OCI-LY1 (cell line): ENCODE measurements around the gene SESN1.

Source experiments
- H2AFZ ChIP-seq: fragments of 200-600 bp; sonication (generic), shearing (Covaris generic); 2 replicates; pipeline ENCODE4 v1.6.0; 2014; ENCODE audit warnings: antibody characterized with exemption, mild to moderate bottlenecking, low read length
- H3F3A ChIP-seq: fragments of 200-600 bp; sonication (generic), shearing (Covaris generic); 2 replicates; pipeline ENCODE4 v1.6.0; 2014; ENCODE audit warnings: mild to moderate bottlenecking, antibody characterized with exemption, low read length, moderate library complexity; ENCODE audit not compliant: insufficient read depth
- H3K27ac ChIP-seq: fragments of 200-600 bp; sonication (generic); 2 replicates; pipeline ENCODE4 v1.5.1; 2014; ENCODE audit warnings: low read length, mixed run types, mild to moderate bottlenecking, low read depth; ENCODE audit not compliant: poor library complexity, severe bottlenecking
- H3K27me3 ChIP-seq: fragments of 200-600 bp; sonication (generic); 2 replicates; pipeline ENCODE4 v1.6.0; 2014; ENCODE audit warnings: antibody characterized with exemption, mild to moderate bottlenecking, low read length, moderate library complexity; ENCODE audit not compliant: insufficient read depth
- H3K36me3 ChIP-seq: fragments of 200-600 bp; sonication (generic); 2 replicates; pipeline ENCODE4 v1.6.1; 2014; ENCODE audit warnings: mild to moderate bottlenecking, antibody characterized with exemption, low read length, moderate library complexity, mixed read lengths; ENCODE audit not compliant: insufficient read depth
- H3K4me1 ChIP-seq: fragments of 200-600 bp; sonication (generic); 2 replicates; pipeline ENCODE4 v1.5.1; 2014; ENCODE audit warnings: mild to moderate bottlenecking, low read length, moderate library complexity; ENCODE audit not compliant: insufficient read depth, severe bottlenecking
- H3K4me2 ChIP-seq: fragments of 200-600 bp; sonication (generic), shearing (Covaris generic); 2 replicates; pipeline ENCODE4 v1.6.1; 2014; ENCODE audit warnings: low read length
- H3K4me3 ChIP-seq: fragments of 200-600 bp; sonication (generic); 2 replicates; pipeline ENCODE4 v1.5.1; 2014; ENCODE audit warnings: low read length, low read depth, mild to moderate bottlenecking, mixed read lengths; ENCODE audit not compliant: poor library complexity, severe bottlenecking
- H3K79me2 ChIP-seq: fragments of 200-600 bp; shearing (Covaris generic); 2 replicates; pipeline ENCODE4 v1.6.1; 2016; ENCODE audit warnings: mixed run types, low read length, mixed read lengths; ENCODE audit not compliant: insufficient read depth
- H3K9ac ChIP-seq: fragments of 200-600 bp; sonication (generic), shearing (Covaris generic); 2 replicates; pipeline ENCODE4 v1.6.1; 2014; ENCODE audit warnings: mild to moderate bottlenecking, low read length, mixed read lengths
- H3K9me2 ChIP-seq: fragments of 200-600 bp; sonication (generic), shearing (Covaris generic); 2 replicates; pipeline ENCODE4 v1.6.1; 2014; ENCODE audit warnings: low read depth, mild to moderate bottlenecking, low read length, mixed read lengths
- H3K9me3 ChIP-seq: fragments of 200-600 bp; shearing (Covaris generic); 2 replicates; pipeline ENCODE4 v1.6.1; 2014; ENCODE audit warnings: low read length, mixed read lengths
- H4K20me1 ChIP-seq: fragments of 200-600 bp; sonication (generic), shearing (Covaris generic); 2 replicates; pipeline ENCODE4 v1.6.0; 2016; ENCODE audit warnings: mild to moderate bottlenecking, low read length; ENCODE audit not compliant: insufficient read depth
- EZH2 ChIP-seq: fragments of 200-600 bp; sonication (generic), shearing (Covaris generic); IDR thresholded peaks from 2 replicates; pipeline ENCODE4 v1.8.0; 2017; ENCODE audit warnings: borderline replicate concordance, mixed run types, mild to moderate bottlenecking, antibody characterized with exemption, low read length, moderate library complexity, mixed read lengths
- TF ChIP-seq, protein P1 (sequence below): fragments of 200-600 bp; sonication (generic), shearing (Covaris generic); IDR thresholded peaks from 2 replicates; pipeline ENCODE4 v1.5.1; 2017; ENCODE audit warnings: mild to moderate bottlenecking, antibody characterized with exemption, low read length, moderate library complexity, mixed read lengths

The SESN1 gene

GRCh38 chr6:109036574-109037294 lies 57.9 kb downstream of the SESN1 start:
- no peak for TF ChIP-seq EZH2
- TF ChIP-seq, protein P1, sequence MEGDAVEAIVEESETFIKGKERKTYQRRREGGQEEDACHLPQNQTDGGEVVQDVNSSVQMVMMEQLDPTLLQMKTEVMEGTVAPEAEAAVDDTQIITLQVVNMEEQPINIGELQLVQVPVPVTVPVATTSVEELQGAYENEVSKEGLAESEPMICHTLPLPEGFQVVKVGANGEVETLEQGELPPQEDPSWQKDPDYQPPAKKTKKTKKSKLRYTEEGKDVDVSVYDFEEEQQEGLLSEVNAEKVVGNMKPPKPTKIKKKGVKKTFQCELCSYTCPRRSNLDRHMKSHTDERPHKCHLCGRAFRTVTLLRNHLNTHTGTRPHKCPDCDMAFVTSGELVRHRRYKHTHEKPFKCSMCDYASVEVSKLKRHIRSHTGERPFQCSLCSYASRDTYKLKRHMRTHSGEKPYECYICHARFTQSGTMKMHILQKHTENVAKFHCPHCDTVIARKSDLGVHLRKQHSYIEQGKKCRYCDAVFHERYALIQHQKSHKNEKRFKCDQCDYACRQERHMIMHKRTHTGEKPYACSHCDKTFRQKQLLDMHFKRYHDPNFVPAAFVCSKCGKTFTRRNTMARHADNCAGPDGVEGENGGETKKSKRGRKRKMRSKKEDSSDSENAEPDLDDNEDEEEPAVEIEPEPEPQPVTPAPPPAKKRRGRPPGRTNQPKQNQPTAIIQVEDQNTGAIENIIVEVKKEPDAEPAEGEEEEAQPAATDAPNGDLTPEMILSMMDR, result no peak
- no peak overlapping the region for H3K9ac ChIP-seq
- H3K27ac ChIP-seq, result no peak overlapping the region
- H3K9me2 ChIP-seq, result no peaks in the 10 kb centered on the region
- no peaks in the 10 kb centered on the region for H3K4me1 ChIP-seq
- H2AFZ ChIP-seq, result no peak overlapping the region
- no peaks in the 10 kb centered on the region for H3K79me2 ChIP-seq
- H3K4me2 ChIP-seq, result no peak overlapping the region
- no peaks in the 10 kb centered on the region for H4K20me1 ChIP-seq
- H3K4me3 ChIP-seq, result no peak overlapping the region
- no peaks in the 10 kb centered on the region for H3K9me3 ChIP-seq
- H3K27me3 ChIP-seq, result no peaks in the 10 kb centered on the region
- no peaks in the 10 kb centered on the region for H3F3A ChIP-seq
- no peaks in the 10 kb centered on the region for H3K36me3 ChIP-seq

GRCh38 chr6:109034526-109034925 lies 60.1 kb downstream of the SESN1 start:
- H2AFZ ChIP-seq, result no peak overlapping the region
- no peak overlapping the region for H3K4me3 ChIP-seq
- H3K27ac ChIP-seq, result no peak overlapping the region
- H3K79me2 ChIP-seq, result no peaks in the 10 kb centered on the region
- no peak overlapping the region for H3K9ac ChIP-seq
- no peaks in the 10 kb centered on the region for H3K27me3 ChIP-seq
- no peaks in the 10 kb centered on the region for H3K4me1 ChIP-seq
- H3F3A ChIP-seq, result no peaks in the 10 kb centered on the region
- H4K20me1 ChIP-seq, result no peaks in the 10 kb centered on the region
- no peaks in the 10 kb centered on the region for H3K9me2 ChIP-seq
- no peaks in the 10 kb centered on the region for H3K9me3 ChIP-seq
- no peak for TF ChIP-seq EZH2
- TF ChIP-seq, protein P1, result no peak
- H3K36me3 ChIP-seq, result no peaks in the 10 kb centered on the region
- H3K4me2 ChIP-seq, result no peak overlapping the region

- H3K4me2 ChIP-seq, result no peak overlapping the region
- no peaks in the 10 kb centered on the region for H3K9me3 ChIP-seq
- H3K79me2 ChIP-seq, result no peaks in the 10 kb centered on the region
- no peaks in the 10 kb centered on the region for H3K27me3 ChIP-seq
- no peaks in the 10 kb centered on the region for H3K36me3 ChIP-seq
- no peaks in the 10 kb centered on the region for H3K9me2 ChIP-seq
- no peak overlapping the region for H3K27ac ChIP-seq
- H4K20me1 ChIP-seq, result no peaks in the 10 kb centered on the region
- H2AFZ ChIP-seq, result no peak overlapping the region
- no peaks in the 10 kb centered on the region for H3F3A ChIP-seq
- H3K9ac ChIP-seq, result no peak overlapping the region
- TF ChIP-seq, protein P1, result no peak
- H3K4me3 ChIP-seq, result no peak overlapping the region
- no peaks in the 10 kb centered on the region for H3K4me1 ChIP-seq
Measured at GRCh38 chr6:109033655-109034054, 61.0 kb downstream of the SESN1 start.
